HG02571 (cell line): ENCODE data around the gene KCNJ14.
"Not testable (repeated sequence)": the region's sequence is repeated elsewhere in the genome, so short reads cannot be mapped to it uniquely, and the experiment has no call there.

Source experiments
- ATAC-seq: cut with Tn5 transposase; IDR thresholded peaks from one replicate; pipeline ENCODE4 v1.9.1; 2021; ENCODE audit warnings: mild to moderate bottlenecking, moderate library complexity; ENCODE audit not compliant: unreplicated experiment

KCNJ14 gene

GRCh38 chr19:48486706-48487105, 31.3 kb downstream of the KCNJ14 start:
- ATAC-seq, result not testable (repeated sequence)

- ATAC-seq, result no peak
These were observed 32.2 kb downstream of the KCNJ14 start for GRCh38 chr19:48487544-48487943.

- ATAC-seq, result no peak
These were observed 32.6 kb downstream of the KCNJ14 start for GRCh38 chr19:48487948-48488347.

GRCh38 chr19:48488478-48488877, 33.1 kb downstream of the KCNJ14 start:
- ATAC-seq, result not testable (repeated sequence)

- peak; percentile 36 for ATAC-seq
These were observed 34.3 kb downstream of the KCNJ14 start for GRCh38 chr19:48489608-48490216.

- no peak for ATAC-seq
These were observed 35.8 kb downstream of the KCNJ14 start for GRCh38 chr19:48490981-48491792.

GRCh38 chr19:48491793-48492123, 36.4 kb downstream of the KCNJ14 start:
- ATAC-seq, result no peak

- ATAC-seq, result peak; percentile 50
These were observed 37.7 kb downstream of the KCNJ14 start for GRCh38 chr19:48492925-48493717.

- peak; percentile 4 for ATAC-seq
These were observed 38.5 kb downstream of the KCNJ14 start for GRCh38 chr19:48493718-48494401.

GRCh38 chr19:48495396-48495795, 40.0 kb downstream of the KCNJ14 start:
- no peak for ATAC-seq

- ATAC-seq, result no peak
These were observed 41.8 kb downstream of the KCNJ14 start for GRCh38 chr19:48496959-48497727.

GRCh38 chr19:48497728-48498594, 42.6 kb downstream of the KCNJ14 start:
- no peak for ATAC-seq

- ATAC-seq, result no peak
These were observed 43.4 kb downstream of the KCNJ14 start for GRCh38 chr19:48498595-48499311.

GRCh38 chr19:48499316-48500090, 44.1 kb downstream of the KCNJ14 start:
- ATAC-seq, result no peak

GRCh38 chr19:48500830-48501493, 45.6 kb downstream of the KCNJ14 start:
- no peak for ATAC-seq

- no peak for ATAC-seq
These were observed 46.3 kb downstream of the KCNJ14 start for GRCh38 chr19:48501494-48502349.
